ENCODE results near the gene CHST13.

DNA sequence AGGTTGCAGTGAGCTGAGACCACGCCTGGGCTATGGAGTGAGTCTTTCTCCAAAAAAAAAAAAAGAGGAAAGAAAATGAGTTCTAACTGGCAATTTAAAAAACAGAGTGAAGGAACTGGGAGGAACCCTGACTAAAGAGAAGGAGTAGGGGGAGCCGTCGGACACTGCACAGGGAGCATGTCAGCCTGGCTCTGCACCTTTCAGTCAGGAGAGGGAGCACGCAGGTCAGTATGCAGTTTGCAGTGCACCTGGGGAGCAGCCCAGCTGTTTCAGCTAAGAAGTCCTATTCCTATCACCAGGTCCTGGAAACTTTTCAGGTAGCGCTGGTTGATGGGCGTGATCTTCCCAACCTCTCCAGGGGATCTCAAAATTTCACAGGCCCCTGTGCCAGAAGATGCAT, 33.3 kb upstream of the CHST13 start:
- TF ChIP-seq, protein P1, sequence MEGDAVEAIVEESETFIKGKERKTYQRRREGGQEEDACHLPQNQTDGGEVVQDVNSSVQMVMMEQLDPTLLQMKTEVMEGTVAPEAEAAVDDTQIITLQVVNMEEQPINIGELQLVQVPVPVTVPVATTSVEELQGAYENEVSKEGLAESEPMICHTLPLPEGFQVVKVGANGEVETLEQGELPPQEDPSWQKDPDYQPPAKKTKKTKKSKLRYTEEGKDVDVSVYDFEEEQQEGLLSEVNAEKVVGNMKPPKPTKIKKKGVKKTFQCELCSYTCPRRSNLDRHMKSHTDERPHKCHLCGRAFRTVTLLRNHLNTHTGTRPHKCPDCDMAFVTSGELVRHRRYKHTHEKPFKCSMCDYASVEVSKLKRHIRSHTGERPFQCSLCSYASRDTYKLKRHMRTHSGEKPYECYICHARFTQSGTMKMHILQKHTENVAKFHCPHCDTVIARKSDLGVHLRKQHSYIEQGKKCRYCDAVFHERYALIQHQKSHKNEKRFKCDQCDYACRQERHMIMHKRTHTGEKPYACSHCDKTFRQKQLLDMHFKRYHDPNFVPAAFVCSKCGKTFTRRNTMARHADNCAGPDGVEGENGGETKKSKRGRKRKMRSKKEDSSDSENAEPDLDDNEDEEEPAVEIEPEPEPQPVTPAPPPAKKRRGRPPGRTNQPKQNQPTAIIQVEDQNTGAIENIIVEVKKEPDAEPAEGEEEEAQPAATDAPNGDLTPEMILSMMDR (IDR thresholded peaks at IDR 0.05) = no peak
- TF ChIP-seq POLR2A (IDR thresholded peaks at IDR 0.05) = no peak

All from adrenal gland (tissue), 5 donors.